MCF 10A (cell line): ENCODE results near the gene MOB2. TPM values are rescaled to one million over a fixed set of nuclear protein-coding genes. Genes with fewer than 3 reads are reported as not detected.

Experiments
- BruUV-seq: library from RNA; stranded (reverse); fragments of 400-500 nt; replicated peaks from 2 replicates; lab custom pipeline; 2021; lab: Mats Ljungman, UMichigan
- CTCF ChIA-PET: fragments of 300-600 bp; sonication (Branson Sonifier 250); formaldehyde crosslinking; extraction: SDS; loops from one replicate; lab custom pipeline; 2021; ENCODE audit warnings: antibody characterized with exemption, inconsistent platforms; lab: Yijun Ruan, JAX
- POLR2A ChIA-PET: fragments of 300-600, 350-650 bp; sonication (Branson Sonifier 250); formaldehyde crosslinking; extraction: SDS; loops from one replicate; lab custom pipeline; 2020; ENCODE audit warnings: antibody characterized with exemption, inconsistent platforms; lab: Yijun Ruan, JAX
- DNase-seq: peaks from one replicate; pipeline ENCODE4 v3.0.0-alpha.2; 2018; ENCODE audit not compliant: unreplicated experiment
- H3K27ac Mint-ChIP-seq: one replicate; pipeline ENCODE4 v1.8.0; 2022; ENCODE audit warnings: mild to moderate bottlenecking, low read depth, mixed read lengths; ENCODE audit not compliant: unreplicated experiment
- H3K27me3 Mint-ChIP-seq: one replicate; pipeline ENCODE4 v1.8.0; 2022; ENCODE audit warnings: mixed read lengths; ENCODE audit not compliant: insufficient read depth, unreplicated experiment
- H3K36me3 Mint-ChIP-seq: one replicate; pipeline ENCODE4 v1.8.0; 2022; ENCODE audit warnings: mild to moderate bottlenecking, moderate library complexity, mixed read lengths; ENCODE audit not compliant: insufficient read depth, unreplicated experiment
- H3K4me1 Mint-ChIP-seq: one replicate; pipeline ENCODE4 v1.8.0; 2022; ENCODE audit warnings: mixed read lengths; ENCODE audit not compliant: insufficient read depth, unreplicated experiment
- H3K4me3 Mint-ChIP-seq: one replicate; pipeline ENCODE4 v1.8.0; 2022; ENCODE audit warnings: mild to moderate bottlenecking, moderate library complexity, mixed read lengths; ENCODE audit not compliant: unreplicated experiment
- H3K9me3 Mint-ChIP-seq: one replicate; pipeline ENCODE4 v1.8.0; 2022; ENCODE audit warnings: mixed read lengths; ENCODE audit not compliant: unreplicated experiment
- intact Hi-C: fragments of 100-400 bp; cut with micrococcal nuclease; formaldehyde crosslinking; loops from 2 replicates; pipeline ENCODE4 v1.14.1; 2022
- total RNA-seq: library from RNA; stranded (reverse); gene quantifications from 2 replicates; pipeline ENCODE4 v1.2.3, GENCODE V29; 2022
- TF ChIP-seq, protein P1 (sequence below): fragments of 200-600 bp; IDR thresholded peaks from one replicate; pipeline ENCODE4 v1.8.0; 2022; ENCODE audit warnings: antibody characterized with exemption, mild to moderate bottlenecking; ENCODE audit not compliant: unreplicated experiment

Gene MOB2
- total RNA-seq, 1 experiment from 2014 or later = 20.2 TPM

DNA sequence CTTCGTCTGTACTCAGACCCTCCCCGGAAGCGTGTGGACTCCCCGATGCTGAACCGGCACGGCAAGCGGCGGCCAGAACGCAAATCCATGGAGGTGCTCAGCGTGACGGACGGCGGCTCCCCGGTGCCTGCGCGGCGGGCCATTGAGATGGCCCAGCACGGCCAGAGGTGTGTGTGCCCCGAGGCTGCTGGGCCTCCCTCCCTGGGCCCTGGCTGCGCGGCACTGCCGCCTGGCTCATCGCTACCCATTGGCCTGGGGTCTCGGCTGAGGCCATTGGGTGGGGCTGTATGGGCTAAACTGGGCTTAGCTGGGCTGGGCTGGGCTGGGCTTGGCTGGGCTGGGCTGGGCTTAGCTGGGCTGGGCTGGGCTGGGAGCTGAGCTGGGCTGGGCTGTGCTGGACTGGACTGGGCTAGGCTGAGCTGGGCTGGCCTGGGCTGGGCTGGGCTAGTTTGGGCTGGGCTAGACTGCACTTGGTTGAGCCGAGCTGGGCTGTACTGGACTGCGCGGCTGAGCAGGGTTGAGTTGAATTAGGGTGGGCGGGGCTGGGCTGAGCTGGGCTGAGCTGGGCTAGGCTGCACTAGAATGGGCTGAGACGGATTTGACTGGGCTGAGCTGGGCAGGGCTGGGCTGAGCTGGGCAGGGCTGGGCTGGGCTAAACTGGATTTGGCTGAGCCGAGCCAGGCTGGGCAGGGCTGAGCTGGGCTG lies 40.7 kb downstream of the MOB2 start:
- H3K27ac Mint-ChIP-seq = no peak overlapping the region
- TF ChIP-seq, protein P1, sequence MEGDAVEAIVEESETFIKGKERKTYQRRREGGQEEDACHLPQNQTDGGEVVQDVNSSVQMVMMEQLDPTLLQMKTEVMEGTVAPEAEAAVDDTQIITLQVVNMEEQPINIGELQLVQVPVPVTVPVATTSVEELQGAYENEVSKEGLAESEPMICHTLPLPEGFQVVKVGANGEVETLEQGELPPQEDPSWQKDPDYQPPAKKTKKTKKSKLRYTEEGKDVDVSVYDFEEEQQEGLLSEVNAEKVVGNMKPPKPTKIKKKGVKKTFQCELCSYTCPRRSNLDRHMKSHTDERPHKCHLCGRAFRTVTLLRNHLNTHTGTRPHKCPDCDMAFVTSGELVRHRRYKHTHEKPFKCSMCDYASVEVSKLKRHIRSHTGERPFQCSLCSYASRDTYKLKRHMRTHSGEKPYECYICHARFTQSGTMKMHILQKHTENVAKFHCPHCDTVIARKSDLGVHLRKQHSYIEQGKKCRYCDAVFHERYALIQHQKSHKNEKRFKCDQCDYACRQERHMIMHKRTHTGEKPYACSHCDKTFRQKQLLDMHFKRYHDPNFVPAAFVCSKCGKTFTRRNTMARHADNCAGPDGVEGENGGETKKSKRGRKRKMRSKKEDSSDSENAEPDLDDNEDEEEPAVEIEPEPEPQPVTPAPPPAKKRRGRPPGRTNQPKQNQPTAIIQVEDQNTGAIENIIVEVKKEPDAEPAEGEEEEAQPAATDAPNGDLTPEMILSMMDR = no peak
- CTCF ChIA-PET = interaction anchor here (0.7 kb wide), 1 partner anchor 77 kb away, joined by 3 read pairs; no protein-coding TSS in a partner anchor
- intact Hi-C loops = no loop called here
- peaks cover 13% of the 10 kb centered on the region for H3K27me3 Mint-ChIP-seq
- no TSS peak for BruUV-seq
- no peak overlapping the region for H3K4me3 Mint-ChIP-seq
- H3K9me3 Mint-ChIP-seq = no peaks in the 10 kb centered on the region
- no peak for DNase-seq
- H3K4me1 Mint-ChIP-seq = no peaks in the 10 kb centered on the region
- POLR2A ChIA-PET = interaction anchor here (0.6 kb wide), 1 partner anchor 134 kb away, joined by 3 read pairs; no protein-coding TSS in a partner anchor
- no peaks in the 10 kb centered on the region for H3K36me3 Mint-ChIP-seq

DNA sequence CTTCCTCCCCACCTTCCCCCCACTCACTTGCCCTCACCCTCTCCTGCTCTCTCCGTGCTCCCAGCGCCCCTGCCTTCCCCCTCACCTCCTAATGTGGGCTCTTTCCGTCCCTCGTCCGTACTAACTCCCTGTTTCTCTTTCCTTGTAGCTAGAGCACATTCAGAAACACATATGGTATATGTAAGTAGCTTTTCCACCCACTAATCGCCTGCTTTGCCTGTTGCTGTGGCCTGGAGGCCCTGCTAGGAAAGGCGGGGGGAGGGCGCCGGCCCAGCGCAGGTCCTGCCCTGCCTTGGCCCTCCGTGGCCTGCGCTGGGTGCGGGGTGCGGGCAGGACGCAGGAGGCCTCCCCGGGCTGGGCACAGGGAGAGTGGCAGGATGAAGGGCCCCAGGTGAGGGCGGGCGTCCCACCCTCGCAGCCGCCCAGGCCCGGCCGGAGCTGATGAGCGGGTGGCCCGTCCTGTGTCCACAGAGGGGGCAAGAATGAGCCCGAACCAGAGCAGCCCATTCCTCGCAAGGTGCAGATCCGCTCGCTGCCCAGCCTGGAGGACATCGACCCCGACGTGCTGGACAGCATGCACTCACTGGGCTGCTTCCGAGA lies 41.7 kb downstream of the MOB2 start:
- Mint-ChIP-seq H3K27me3 (peaks cover 13% of the 10 kb centered on the region), H3K4me1 (no peaks in the 10 kb centered on the region), H3K36me3 (no peaks in the 10 kb centered on the region), H3K4me3 (no peak overlapping the region), H3K9me3 (no peaks in the 10 kb centered on the region), H3K27ac (no peak overlapping the region)
- no TSS peak for BruUV-seq
- TF ChIP-seq, protein P1 = no peak
- intact Hi-C loops = no loop called here
- POLR2A ChIA-PET = no interaction called here
- no peak for DNase-seq
- CTCF ChIA-PET = interaction anchor here (0.6 to 0.7 kb wide), 2 partner anchors 312 to 892 kb away, joined by 3 read pairs; no protein-coding TSS in a partner anchor

DNA sequence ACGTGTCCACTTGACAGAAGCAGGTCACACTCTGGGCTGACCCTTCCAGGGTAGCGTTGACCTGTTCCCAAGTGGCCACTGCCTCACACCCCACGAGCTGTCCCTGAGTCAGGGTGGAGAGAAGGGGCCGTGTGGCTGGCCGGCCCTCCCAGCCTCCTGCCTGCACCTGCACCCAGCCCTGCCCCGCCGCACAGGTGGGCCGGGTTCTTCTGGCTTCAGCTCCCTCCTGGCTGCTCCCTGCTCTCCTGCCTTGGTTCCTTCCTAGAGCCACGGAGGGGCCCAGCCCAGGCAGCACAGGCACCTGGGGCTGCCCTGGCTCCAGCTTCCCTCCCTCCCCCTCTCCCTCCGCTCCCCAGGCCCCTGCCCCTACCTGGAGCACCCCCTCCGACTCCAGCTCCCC lies 42.3 kb downstream of the MOB2 start:
- no TSS peak for BruUV-seq
- DNase-seq = no peak
- ChIA-PET POLR2A (no interaction called here), CTCF (no interaction called here)
- Mint-ChIP-seq H3K36me3 (no peaks in the 10 kb centered on the region), H3K4me1 (no peaks in the 10 kb centered on the region), H3K4me3 (no peak overlapping the region), H3K27me3 (peaks cover 13% of the 10 kb centered on the region), H3K9me3 (no peaks in the 10 kb centered on the region), H3K27ac (no peak overlapping the region)
- TF ChIP-seq, protein P1 = no peak
- intact Hi-C loops = no loop called here

DNA sequence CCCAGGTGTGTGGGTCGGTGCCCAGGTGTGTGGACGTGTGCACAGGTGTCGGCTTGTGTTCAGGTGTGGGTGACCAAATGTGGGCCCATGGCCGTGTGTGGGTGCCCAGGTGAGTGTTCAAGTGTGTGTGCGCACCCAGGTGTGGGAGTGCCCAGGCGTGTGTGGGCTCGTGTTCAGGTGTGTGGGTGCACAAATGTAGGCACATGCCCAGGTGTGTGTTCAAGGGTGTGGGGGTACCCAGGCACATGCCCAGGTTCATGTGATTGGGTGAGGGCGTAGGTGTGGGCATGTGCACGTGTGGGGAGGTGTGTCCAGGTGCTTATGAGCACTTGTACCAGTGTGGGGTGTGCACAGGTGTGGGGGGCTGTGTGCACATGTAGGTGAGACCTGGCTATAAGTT lies 42.8 kb downstream of the MOB2 start:
- no peak for DNase-seq
- POLR2A ChIA-PET = no interaction called here
- Mint-ChIP-seq H3K4me3 (no peak overlapping the region), H3K27me3 (peaks cover 13% of the 10 kb centered on the region), H3K27ac (no peak overlapping the region), H3K36me3 (no peaks in the 10 kb centered on the region), H3K4me1 (no peaks in the 10 kb centered on the region), H3K9me3 (no peaks in the 10 kb centered on the region)
- intact Hi-C loops = no loop called here
- BruUV-seq = no TSS peak
- CTCF ChIA-PET = no interaction called here
- TF ChIP-seq, protein P1 = no peak
